GM18508 (cell line): ENCODE results near the gene RTN4R.
"Not testable (repeated sequence)": the region's sequence is repeated elsewhere in the genome, so short reads cannot be mapped to it uniquely, and the experiment has no call there.

Source experiments
- ATAC-seq: cut with Tn5 transposase; IDR thresholded peaks from one replicate; pipeline ENCODE4 v1.9.1; 2021; ENCODE audit warnings: moderate number of reproducible peaks; ENCODE audit not compliant: insufficient read depth, unreplicated experiment

The RTN4R gene

DNA sequence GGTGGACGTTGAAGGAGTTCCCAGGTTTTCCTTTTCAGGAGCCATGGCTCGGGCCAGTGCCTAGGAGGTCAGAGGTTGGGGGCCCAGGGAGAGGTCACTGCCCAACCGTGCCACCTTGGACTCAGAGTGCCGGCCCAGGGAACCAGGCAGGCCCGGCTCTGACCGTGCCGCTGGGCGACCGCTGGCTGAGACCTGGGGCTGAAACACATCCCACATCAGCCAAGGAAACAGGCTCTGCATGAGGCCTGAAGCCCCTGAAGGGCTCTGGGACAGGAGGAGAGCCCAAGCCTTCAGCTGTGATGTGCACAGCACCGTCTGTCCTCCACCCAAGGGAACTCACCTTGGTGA lies 21.9 kb upstream of the RTN4R start:
- ATAC-seq = no peak

DNA sequence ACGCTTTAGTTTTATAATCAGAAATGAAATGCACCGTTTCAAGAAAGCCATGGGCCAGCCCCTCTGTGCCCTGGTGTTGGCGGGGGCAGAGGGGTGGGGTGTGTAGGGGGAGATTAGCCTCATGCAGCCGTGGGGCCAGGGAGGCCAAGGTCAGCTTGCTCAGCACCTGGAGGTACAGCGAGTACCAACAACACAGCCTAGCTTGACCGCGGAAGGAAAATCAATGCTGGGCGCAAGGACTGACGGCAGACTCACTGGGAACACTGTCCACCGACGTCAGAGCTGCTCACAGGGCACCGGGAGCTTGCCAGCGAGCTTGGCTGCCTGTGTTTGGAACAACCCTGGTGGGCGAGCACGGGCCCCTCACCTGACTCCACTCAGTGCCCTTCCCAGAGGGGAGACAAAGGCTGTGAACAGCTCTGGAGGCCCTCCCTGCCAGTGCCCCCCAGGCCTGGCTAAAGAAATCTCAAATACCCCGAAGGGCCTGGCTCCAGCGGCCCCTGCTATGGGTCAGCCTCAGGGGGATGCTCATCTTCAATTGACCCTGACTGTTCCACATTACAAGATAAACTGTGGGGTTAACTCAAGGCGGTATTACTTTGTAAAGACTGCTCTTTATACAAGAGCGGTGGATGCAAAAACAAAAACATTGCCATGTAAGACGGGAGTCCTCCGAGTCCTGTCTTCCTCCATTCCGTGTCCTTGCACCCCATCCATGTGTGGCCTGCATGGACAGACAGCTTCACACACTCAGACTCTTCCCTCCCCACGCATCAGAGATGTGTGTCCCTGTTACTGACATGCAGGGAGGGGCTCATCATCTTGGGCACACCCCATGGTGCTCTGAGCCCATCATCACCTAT lies 21.3 kb upstream of the RTN4R start:
- ATAC-seq = not testable (repeated sequence)

DNA sequence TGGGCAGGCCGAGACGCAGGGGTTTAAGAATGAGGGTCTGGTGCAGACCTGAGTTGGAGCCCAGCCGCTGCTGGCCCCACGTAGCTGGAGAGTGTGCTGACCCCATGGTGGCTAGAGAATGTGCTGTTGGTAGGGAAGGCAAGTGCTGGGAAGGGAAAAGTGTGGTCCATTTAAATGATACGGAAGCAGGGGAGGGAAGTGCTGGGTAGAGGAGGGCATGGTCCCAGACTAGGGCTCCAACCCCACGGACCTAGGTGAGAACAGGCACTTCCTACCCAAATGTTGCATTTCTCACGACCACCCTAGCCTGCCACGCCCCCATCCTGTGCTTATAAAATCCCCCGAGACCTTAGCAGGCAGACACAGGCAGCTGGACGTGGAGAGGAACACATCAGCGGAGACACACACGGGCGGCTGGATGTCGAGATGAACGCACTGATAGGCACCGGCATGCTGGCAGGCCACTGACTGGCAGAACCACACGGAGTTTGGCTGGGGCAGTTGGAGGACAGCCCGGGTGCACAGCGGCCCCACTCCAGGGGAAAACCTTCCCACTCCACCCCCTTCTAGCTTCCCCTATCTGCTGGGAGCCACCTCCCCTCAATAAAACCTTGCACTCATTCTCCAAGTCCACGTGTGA lies 18.8 kb upstream of the RTN4R start:
- not testable (repeated sequence) for ATAC-seq

DNA sequence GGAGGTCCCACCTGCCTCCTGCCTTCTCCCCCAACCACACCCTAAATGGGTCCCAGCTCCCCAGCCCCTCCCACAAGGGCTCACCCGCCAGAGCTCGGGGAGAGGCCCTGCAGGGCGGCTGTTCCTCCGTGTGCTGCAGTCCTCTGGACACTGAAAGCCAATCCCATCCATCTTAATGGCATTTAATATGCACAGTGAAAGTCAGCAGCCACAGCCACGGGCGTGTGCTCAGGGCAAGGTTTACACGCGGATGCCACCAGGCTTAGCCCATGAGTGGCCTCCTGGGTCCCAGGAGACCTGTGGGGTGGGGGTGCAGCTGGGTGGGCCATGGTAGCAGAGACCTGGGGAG lies 18.2 kb upstream of the RTN4R start:
- ATAC-seq = not testable (repeated sequence)

DNA sequence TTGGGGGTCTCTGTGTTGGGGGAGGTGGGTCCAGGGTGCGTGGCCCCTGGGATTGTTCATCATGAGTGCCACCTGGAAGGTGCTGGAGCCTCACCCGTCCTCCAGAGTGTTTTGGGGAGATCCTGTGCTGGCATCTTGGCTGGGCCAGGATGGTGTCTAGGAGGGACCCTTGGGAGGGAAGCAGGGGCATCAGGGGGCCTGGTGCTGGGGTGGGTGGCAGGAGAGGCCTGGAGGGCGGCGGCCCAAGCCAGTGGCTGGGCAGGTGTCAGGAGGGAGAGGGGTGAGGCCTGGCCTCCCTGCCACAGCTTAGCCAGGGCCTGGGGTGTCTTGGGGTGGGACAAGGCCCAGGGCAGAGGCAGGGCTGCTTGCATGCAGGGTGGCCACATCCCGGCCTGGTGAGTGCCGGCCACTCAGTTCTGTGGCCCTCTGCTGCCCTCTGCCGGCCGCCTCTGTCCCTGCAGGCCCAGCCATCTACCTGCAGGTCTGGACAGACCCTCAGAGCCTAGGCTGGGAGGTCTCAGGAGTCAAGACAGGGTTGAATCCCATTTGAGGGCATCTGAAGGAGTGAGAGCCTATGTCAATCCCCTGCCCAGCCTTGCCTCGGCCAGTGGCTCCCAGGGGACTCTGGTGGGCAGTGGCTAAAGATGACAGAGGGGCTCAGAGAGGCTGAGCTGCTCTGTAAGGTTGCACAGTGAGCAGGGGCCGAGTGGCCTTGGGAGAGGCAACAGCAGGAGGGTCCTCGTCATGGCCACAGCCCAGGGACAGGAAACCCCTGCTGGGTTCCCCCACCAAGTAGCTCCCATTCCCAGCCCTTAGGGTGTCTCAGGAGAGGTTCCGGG lies 17.6 kb upstream of the RTN4R start:
- ATAC-seq = not testable (repeated sequence)

DNA sequence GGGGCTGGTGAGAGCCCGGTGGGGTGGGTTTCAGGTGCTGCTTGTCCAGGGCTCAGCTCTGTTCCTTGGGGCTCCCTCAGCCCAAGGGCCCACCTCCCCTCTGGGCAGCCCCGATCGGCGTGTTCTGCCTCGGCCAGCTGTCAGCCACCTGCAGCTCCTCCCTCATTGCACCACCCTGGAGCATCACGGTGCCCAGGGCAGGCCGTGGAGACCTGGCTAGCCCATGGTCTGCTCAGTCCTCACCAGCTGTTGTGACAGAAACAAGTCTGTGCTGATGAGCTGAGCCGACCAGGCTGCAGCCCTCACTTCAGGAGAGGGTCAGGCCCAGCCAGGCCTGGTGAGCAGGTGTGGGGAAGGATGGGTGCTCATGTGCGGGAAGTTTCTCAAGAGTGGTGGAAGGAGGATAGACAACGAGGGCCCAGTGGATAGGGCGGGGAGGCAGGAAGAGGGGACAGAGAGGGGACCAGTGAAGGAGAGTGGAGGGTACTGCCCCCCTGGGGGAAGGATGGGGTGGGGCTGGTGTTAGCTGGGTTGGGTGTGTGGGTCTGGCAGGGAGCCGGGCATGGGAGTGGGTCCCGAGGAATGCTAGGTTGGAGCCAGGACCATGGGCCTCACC lies 16.5 kb upstream of the RTN4R start:
- no peak for ATAC-seq

DNA sequence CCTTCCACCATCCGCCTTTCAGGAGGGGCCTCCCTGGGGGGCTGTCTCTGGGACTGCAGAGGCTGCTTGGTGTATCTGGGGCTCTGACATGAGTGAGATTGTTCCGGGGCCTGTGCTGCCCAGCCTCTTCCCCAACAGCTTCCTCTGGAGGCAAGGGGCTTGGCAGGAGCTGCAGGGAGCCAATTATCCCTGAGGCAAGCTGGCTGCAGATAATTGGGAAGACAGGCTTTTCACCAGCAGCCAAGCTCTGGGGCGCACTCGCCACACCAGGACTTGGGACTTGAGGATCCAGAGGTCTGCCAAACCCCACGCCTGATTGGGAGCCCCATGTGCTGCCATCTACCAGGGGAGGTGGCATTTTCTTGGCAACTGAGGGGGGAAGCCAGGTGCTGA lies 15.6 kb upstream of the RTN4R start:
- no peak for ATAC-seq

DNA sequence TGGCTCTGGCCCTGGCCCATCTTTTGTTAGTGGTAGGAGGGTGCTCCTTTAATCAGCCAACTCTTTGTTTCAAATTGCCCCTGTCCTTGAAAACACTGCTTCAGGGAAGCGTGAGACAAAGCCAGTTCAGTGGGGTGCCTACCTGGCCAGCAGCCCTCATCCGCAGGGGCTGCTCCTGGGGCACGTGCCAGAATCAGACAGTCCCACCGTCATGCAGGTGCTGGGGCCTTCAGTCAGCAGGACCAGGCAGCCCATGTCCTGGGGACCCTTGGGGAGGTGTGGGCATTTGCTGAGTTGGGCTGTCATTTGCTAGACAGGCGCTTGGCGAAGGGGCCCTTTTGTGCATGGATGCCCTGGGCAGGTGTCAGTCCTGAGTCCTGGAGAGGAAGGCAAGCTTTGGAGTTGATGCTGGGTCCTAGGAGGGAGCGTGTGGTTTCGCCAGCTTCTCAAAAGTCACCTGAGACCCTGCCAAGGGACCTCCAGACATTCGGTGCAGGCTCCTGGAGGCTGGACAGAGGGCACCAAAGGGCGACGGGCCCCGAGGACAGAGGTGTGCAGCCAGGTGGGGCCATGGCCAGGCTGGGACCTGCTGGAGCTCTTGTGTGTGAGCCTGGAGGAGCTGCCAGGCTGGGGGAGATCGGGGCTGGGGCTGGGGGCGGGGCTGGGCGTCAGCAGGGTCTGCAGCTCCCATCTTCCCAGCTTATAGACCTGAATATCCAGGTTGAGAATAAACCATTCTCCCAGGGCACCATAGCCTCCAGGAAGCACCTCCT lies 15.0 kb upstream of the RTN4R start:
- no peak for ATAC-seq

DNA sequence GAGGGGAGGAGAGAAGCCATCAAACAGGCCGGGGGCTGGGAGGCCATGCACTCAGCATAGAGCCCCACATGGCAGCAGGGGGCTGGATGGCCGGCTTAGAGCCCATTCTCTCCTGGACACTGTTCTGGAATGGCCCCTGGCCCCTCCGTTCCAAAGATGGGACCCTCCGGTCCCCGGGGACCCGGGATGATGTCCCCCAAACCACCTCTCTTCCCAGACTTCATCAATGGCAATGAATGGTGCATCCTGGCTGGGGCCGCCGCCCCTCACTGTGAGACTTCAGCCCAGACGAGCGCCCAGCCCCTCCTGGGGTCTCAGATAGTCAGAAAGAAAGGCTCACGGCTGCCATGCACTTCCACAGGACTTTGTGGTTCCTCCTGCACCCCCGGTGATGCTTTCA lies 13.8 kb upstream of the RTN4R start:
- no peak for ATAC-seq

DNA sequence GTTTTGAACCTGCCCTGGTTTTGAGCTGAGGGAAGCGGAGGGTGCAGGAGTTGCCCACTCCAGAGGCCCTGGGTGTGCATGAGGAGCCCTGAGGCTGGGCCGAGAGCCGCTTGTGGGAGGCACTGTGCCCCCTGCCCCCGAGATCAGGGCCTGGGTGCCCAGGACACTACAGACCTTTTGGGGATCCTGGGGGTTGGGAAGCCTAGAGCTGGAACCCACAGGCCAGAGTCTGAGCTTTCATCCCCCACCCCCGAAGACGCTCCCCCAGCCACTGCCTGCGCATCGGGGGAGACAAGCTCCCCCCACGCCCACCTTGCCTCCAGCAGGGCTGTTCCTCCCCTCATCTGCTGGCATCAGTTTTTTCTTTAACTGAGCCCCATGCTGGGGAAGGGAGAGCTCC lies 13.4 kb upstream of the RTN4R start:
- ATAC-seq = not testable (repeated sequence)

DNA sequence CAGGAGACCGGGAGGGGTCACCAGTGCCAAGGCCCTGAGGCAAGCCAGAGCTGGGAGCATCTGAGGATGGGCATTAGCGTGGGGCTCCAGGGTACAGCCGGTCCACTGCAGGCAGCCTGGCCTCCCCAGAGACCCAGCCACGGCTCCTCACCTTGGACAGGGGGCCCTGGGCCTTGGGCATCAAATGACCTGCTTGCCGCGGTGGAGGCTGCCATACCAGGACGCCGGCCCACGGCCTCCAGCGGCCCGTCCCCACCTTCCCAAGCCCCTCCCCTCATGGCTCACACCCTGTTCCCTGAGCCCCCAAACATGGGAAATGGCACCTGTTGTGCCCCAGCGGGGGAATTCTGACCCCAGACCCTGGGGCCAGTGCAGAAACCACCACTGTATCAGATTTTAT lies 12.7 kb upstream of the RTN4R start:
- no peak for ATAC-seq

DNA sequence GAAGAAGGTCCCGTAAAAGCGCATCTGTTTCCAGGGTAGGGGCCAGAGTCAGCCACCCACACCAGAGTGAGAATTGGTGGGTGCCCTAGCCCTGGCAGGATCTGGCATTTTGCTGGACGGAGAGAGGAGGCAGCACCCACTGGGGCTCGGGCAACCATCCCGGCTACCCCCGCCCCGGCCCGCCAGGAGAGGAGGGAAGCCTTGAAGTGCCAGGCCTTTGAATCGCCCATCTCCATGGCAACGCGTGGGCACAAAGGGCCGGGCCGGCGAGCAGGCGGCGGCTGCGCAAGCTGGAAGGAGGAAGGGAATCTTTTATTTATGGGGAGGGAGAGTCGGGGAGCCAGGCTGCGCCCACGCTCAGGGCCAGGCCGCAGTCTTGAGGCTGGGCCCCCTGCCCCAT lies 12.0 kb upstream of the RTN4R start:
- ATAC-seq = not testable (repeated sequence)

DNA sequence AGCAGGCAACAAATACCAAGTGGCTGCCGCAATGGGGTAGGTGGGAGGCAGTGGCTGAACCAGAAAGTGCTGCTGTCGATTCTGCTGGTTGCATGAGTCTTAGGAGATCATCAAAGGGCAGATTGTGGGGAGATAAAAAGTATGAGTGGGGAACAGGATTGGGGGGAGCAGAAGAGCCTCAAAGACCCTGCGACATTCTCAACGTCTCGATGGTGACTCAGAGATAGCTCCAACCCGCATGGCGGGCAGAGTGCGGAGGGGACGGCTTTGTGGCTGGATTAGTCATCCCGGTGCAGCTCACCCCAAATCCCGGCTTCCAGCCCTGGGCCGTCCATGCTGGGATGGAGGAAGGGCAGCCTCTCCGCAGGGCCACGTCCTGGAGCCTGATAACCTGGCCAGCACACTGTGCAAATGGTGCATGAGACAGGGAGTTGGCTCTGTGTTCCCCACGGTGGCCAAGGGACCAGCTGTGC lies 11.6 kb upstream of the RTN4R start:
- ATAC-seq = no peak

DNA sequence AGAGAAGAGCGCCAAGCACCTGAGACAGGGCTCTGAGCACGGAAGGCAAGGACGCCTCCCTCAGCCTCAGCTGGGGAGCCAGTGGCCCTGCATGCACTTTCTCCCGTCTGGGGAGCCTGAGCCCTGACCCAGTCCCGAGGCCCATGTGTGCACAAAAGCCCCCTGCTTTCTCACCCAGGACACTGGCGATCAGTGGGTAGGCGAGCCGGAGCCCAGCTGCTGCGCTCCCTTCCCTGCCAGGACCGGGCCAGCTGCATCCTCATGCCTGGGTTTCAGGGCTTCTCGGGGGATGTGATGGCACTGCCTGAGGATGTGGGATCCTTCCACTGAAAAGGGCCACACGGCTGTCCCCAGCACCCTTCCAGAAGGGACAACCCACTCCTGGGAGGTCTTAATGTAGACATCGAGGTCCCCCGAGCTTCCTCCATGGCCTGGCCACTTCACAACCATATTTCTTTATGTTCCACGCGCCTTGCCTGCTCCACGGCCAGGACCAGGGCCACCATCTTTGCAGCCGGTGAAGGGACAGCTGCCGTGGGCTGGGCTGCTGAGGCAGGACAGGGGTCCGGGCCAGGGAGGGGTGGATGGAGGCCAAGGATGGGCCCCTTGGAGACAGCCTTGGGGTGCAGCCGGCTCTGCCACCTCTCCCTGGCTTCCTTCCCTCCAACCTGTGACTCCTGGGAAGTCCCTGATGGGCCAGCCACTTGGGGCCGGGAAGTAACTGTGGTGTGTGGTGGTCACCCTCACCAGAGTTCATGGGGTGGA lies 10.8 kb upstream of the RTN4R start:
- not testable (repeated sequence) for ATAC-seq

DNA sequence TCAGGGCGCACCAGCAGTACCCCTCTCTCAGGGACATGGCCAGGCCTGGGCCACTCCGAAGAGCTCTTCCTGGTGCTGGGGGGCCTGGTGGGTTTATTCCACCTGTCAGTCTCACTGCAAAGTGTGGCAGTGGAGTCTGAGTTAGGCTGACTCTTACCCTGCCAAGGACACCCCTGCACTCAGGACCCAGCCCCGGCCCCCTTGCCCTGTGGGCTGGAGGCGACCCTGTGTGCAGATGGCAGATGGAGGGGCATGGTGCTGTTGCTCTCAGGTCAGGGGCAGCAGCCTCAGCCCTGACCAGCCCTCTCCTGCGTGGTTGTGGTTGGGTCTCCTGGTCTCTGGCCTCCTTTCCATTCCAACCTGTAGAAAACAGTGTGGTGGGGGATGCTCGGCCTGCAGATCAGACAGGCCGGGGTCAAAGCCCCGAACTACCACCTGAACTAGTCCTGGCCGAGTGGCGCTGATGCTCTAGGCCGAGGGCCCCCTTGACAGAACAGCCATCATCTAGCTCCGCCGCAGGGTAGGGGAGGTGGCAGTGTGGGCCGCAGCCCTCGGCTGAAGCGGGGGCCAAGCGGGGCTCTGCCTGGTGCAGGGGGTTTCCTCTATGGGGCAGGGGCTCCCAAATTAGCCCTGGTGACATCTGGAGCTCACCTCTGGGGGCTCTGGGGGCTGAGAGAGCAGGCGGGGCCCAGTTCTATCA lies 10.0 kb upstream of the RTN4R start:
- ATAC-seq = not testable (repeated sequence)

DNA sequence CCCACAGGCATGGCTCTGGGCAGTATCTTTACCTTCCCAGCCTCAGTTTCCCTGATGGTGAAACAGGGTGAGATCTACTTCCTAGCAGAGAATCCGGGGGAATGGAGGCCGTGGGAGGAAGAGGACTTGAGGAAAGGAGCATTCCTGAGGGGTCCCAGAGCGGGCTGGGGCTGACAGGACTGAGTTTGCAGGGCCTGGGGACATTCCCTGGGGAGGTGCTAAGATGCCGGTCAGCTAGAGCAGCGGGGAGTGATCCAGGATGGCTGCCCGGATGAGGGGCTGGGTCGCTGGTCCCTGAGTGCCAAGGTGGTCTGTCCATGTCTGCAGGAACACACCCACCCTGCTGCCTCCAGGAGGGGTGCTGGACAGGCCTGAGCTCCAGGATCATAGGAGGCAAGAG lies 8.3 kb upstream of the RTN4R start:
- no peak for ATAC-seq

DNA sequence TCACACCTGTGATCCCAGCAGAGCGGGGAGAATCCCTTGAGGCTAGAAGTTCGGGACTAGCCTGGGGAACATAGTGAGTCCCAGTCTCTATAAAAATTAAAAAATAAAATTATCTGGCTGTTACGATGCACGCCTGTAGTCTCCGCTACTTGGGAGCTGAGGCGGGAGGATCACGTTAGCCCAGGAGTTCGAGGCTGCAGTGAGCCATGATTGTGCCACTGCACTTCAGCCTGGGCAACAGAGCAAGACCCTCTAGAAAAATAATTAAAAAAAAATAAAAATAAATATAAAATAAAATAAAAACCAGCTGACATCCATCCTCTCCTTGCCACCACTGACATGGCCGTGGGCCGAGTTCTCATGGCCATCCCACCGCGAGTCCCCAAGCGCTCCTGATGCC lies 7.7 kb upstream of the RTN4R start:
- ATAC-seq = no peak

DNA sequence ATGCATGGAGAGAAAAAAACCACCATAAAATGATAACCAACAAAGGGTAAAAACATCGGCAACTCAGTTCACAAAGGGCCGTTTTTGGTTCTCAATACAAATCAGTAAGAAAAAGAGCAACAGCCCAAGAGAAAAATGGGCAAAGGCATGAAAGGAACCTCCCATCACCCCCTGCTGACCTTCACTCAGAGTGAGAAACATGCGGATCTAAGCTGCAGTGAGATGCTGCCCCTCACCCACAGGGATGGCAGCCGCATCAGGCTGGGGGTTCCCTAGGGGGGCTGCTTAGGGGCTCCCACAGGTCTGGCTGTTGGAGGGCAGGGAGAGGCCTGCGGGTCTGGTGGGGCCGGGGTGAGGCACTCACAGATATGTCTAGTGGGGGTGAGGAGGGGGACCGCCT lies 7.2 kb upstream of the RTN4R start:
- not testable (repeated sequence) for ATAC-seq

DNA sequence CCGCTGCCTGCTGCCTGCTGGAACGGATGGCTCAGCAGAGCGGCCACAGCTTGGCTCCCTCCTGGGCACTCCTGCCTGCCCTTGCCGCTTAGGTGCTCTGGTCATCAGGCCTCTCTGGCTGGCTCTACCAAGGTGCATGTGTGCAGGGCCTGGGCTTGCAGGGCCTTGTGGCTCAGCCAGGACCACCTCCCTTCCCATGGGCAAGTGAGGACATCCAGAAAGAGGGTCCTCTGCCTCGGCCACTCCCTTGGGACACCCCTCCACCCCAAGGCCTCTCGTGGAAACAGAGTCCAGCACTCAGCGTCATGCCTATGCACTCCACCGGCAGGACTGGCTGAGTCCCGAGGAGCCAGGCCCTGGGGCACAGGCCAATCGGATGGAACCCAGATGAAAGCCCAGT lies 6.3 kb upstream of the RTN4R start:
- not testable (repeated sequence) for ATAC-seq
